ENCODE data around the gene GAS5. TPM values are rescaled to one million over a fixed set of nuclear protein-coding genes. Genes with fewer than 3 reads are reported as not detected.

The GAS5 gene
- polyA plus RNA-seq (2011; rRNA removed) (839 and 1,190 TPM in 2 replicates), polyA minus RNA-seq (2011; rRNA and poly(A)+ RNA removed) (170 and 256 TPM in 2 replicates)

- Histone ChIP-seq H3K36me3 (ENCODE audit: control insufficient read depth, insufficient read depth, low read length) (peaks cover 9% of the 10 kb centered on the region), H3K4me3 (ENCODE audit: low read depth, low read length) (peak within 1 kb of the TSS; percentile 65), H3K27me3 (ENCODE audit: control insufficient read depth, insufficient read depth, low read length) (no peaks in the 10 kb centered on the region)
- ChIA-PET POLR2A (interaction anchor here (0.6 to 0.7 kb wide), 4 partner anchors 241 to 474 kb away, joined by 3 to 4 read pairs (median 4); no protein-coding TSS in a partner anchor), CTCF (interaction anchor here (0.7 kb wide), 2 partner anchors 570 to 1124 kb away, joined by 3 read pairs; no protein-coding TSS in a partner anchor)
- TF ChIP-seq CTCF (IDR thresholded peaks at IDR 0.05; ENCODE audit: insufficient read depth, low read depth, low read length) = no peak
- DNase-seq (ENCODE audit: low read depth) = peak; percentile 98
Observed at GRCh38 chr1:173867753-173868265, at the start of gene GAS5. Gene GAS5 (minus strand): TSS chr1:173867989.

GRCh38 chr1:173917149-173917548, 49.4 kb upstream of the GAS5 start, which contains the start of gene SERPINC1:
Gene SERPINC1 (minus strand): TSS chr1:173917327. CDS start chr1:173917259, 68 bp downstream.
- POLR2A ChIA-PET = no interaction called here
- DNase-seq (ENCODE audit: low read depth) = no peak
- no peak within 1 kb of the TSS for H3K4me3 ChIP-seq (ENCODE audit: low read depth, low read length)
- no peaks in the 10 kb centered on the region for H3K27me3 ChIP-seq (ENCODE audit: control insufficient read depth, insufficient read depth, low read length)
- TF ChIP-seq CTCF (IDR thresholded peaks at IDR 0.05; ENCODE audit: insufficient read depth, low read depth, low read length) = no peak
- H3K36me3 ChIP-seq (ENCODE audit: control insufficient read depth, insufficient read depth, low read length) = no peaks in the 10 kb centered on the region
- CTCF ChIA-PET = no interaction called here

- no peak for DNase-seq (ENCODE audit: low read depth)
- no peak overlapping the region for H3K4me3 ChIP-seq (ENCODE audit: low read depth, low read length)
- no peaks in the 10 kb centered on the region for H3K36me3 ChIP-seq (ENCODE audit: control insufficient read depth, insufficient read depth, low read length)
- ChIA-PET CTCF (no interaction called here), POLR2A (no interaction called here)
- no peak for TF ChIP-seq CTCF (IDR thresholded peaks at IDR 0.05; ENCODE audit: insufficient read depth, low read depth, low read length)
- H3K27me3 ChIP-seq (ENCODE audit: control insufficient read depth, insufficient read depth, low read length) = no peaks in the 10 kb centered on the region
Observed at GRCh38 chr1:173916667-173917066, 48.9 kb upstream of the GAS5 start.

GRCh38 chr1:173915596-173915995, 47.8 kb upstream of the GAS5 start:
- Histone ChIP-seq H3K36me3 (ENCODE audit: control insufficient read depth, insufficient read depth, low read length) (no peaks in the 10 kb centered on the region), H3K4me3 (ENCODE audit: low read depth, low read length) (no peak overlapping the region), H3K27me3 (ENCODE audit: control insufficient read depth, insufficient read depth, low read length) (no peaks in the 10 kb centered on the region)
- ChIA-PET CTCF (interaction anchor here (0.6 to 1.6 kb wide), 2 partner anchors 10 to 610 kb away, joined by 3 read pairs; no protein-coding TSS in a partner anchor), POLR2A (no interaction called here)
- DNase-seq (ENCODE audit: low read depth) = no peak
- no peak for TF ChIP-seq CTCF (IDR thresholded peaks at IDR 0.05; ENCODE audit: insufficient read depth, low read depth, low read length)

GRCh38 chr1:173914366-173914871, 46.6 kb upstream of the GAS5 start:
- DNase-seq (ENCODE audit: low read depth) = no peak
- POLR2A ChIA-PET = no interaction called here

More at GRCh38 chr1:173914366-173914871, 46.6 kb upstream of the GAS5 start:
- CTCF ChIA-PET = interaction anchor here (0.7 to 1.6 kb wide), 3 partner anchors 9 to 129 kb away, joined by 3 to 8 read pairs (median 4); no protein-coding TSS in a partner anchor
- Histone ChIP-seq H3K36me3 (ENCODE audit: control insufficient read depth, insufficient read depth, low read length) (no peaks in the 10 kb centered on the region), H3K4me3 (ENCODE audit: low read depth, low read length) (no peak overlapping the region), H3K27me3 (ENCODE audit: control insufficient read depth, insufficient read depth, low read length) (no peaks in the 10 kb centered on the region)
- peak; percentile 47; the same call in 1 of the 2 replicates for TF ChIP-seq CTCF (IDR thresholded peaks at IDR 0.05; ENCODE audit: insufficient read depth, low read depth, low read length)

Data from BJ (cell line).